OCI-M2 (cell line): ENCODE results near the gene PIGA.
"Not testable (repeated sequence)": the region's sequence is repeated elsewhere in the genome, so short reads cannot be mapped to it uniquely, and the experiment has no call there.

Source experiments
- DNase-seq: peaks from one replicate; lab custom pipeline; 2025; ENCODE audit not compliant: unreplicated experiment; lab: John Stamatoyannopoulos, UW

PIGA gene

GRCh38 chrX:15321447-15321846 lies 13.9 kb downstream of the PIGA start:
- DNase-seq: no peak

DNA sequence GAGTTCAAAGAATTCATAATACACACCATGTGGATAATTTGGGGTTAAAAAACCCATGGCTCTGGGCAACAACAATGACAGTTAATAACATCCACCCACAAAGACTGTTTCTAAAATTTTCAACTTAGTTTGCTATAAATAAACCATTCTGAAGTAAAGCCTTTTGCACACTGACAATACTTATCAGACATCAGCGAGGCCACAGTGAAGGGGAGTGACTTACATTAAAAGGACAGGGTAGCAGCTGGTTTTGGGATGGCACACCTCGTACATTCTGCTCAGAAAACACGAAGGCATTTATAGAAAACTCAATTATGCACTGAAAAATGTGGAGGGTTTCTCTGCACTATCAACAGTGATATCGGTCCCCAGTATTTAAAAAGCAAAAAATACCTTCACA lies 15.0 kb downstream of the PIGA start:
- no peak for DNase-seq

DNA sequence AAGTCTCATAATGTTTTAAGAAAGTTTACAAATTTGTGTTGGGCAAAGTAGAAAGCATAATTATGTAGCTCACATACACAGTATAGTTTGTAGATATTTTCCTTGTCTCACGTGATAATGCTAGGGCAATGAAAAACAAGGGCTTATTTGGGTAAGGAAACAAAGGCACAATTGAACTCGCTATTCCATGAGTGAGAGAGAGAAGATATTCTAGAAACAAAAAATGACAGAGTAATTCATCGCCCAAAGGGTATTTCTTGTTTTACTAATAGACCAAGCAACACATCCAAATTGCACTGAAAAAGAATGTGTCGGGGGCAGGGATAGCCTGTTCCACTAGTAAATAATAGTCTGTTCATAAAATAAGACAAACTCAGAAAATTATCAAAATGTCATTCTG lies 16.2 kb downstream of the PIGA start:
- no peak for DNase-seq

DNA sequence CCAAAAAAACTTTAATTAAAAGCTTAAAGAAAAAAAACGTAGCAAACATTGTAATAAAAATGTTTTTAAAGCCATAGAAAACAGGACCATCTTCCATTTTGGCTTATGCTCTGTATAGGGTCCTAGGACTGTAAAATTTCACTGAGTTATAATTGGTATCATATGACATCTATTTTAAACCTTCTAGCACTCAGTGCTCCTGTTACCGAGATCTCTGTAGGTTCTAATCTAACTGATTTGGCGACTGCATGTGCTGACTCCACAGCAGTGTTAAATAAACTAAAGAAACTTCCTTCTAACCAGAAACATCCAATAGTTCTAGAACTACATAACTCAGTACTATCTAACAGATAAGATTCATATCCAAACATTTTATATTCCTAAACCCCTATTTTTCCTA lies 19.8 kb downstream of the PIGA start, which contains the start of gene ASB11:
ASB11 (minus strand) TSS at position 132 of the 400 bp plus-strand sequence; CDS start at position 97, 35 bp downstream.
- DNase-seq: no peak

- no peak for DNase-seq
These were observed 20.9 kb downstream of the PIGA start for GRCh38 chrX:15314472-15314871.

GRCh38 chrX:15311119-15311518 lies 24.2 kb downstream of the PIGA start:
- DNase-seq: no peak

DNA sequence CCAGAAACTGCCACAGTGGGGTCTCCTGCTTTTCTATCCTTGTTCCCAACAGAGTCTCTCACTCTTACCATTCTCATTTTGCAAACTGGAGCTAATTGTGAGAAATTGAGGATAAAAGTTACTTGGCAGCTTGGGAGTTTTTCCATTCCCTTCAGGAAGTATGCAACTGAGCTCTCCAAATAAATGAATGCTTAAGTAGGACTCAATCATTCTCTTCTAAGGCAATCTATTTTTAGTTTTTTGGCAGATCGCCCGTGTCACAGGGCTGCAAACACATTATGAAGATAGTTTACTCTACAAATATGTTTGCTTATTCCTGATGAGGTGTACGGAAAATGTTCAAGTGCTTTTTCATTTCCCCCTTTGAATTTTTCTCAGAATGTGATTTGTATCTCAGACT lies 25.2 kb downstream of the PIGA start:
- DNase-seq: no peak

GRCh38 chrX:15305899-15306298 lies 29.4 kb downstream of the PIGA start:
- not testable (repeated sequence) for DNase-seq

DNA sequence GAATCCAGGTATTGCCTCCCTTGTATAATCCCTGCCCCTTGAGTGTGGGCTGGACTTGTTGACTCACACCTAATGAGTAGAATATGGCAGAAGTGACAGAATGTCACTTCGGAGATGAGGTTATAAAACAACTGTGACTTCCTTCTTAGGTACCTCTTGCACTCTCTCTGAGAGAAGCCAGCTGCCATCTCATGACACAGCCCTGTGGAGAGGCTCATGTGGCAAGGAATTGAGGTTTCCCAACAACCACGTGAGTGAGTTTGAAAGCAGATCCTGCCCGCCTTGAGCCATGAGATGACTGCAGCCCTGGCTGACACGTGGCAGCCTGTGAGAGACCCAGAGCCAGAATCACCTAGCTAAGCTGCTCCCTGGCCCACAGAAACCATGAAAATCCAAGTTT lies 33.4 kb downstream of the PIGA start:
- DNase-seq: no peak

GRCh38 chrX:15299941-15300851 lies 35.1 kb downstream of the PIGA start:
- DNase-seq: no peak

GRCh38 chrX:15298780-15299179 lies 36.5 kb downstream of the PIGA start:
- DNase-seq: no peak

DNA sequence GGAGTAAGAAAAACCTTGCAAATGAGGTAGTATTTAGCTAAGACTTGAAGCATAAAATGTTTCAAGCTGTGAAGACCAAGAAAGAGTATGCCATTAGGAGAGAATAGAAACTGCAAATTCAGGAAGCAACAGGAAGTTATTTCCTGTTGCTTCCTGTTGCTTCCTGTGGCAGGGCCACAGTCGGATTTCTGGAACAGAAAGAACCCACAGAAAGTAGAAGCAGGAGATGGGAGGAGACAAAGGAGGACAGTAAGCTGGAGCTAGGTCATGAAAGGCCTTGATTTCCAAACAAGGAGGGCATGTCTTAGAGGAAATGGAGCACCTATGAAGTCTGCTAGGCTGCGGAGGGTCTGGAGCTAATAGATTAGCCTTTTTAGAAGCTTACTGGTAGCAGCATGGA lies 37.1 kb downstream of the PIGA start:
- DNase-seq: no peak

DNA sequence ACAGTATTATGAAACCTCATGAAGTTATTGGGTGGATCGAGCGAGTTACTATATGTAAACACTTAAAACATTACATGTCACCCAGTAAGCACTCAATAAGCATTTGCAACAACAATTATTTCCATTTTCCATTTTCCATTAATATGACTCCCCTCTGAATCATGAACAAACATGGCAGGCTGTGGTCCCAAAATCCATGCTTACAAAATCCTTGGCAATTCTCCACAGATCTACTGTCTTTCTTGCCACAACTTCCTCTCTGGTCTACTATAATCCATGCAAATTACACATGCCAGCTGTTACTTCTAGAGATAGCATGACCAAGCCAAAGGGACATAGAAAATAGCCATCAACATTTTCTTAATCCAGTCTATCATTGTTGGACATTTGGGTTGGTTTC lies 41.9 kb downstream of the PIGA start:
- DNase-seq: no peak

DNA sequence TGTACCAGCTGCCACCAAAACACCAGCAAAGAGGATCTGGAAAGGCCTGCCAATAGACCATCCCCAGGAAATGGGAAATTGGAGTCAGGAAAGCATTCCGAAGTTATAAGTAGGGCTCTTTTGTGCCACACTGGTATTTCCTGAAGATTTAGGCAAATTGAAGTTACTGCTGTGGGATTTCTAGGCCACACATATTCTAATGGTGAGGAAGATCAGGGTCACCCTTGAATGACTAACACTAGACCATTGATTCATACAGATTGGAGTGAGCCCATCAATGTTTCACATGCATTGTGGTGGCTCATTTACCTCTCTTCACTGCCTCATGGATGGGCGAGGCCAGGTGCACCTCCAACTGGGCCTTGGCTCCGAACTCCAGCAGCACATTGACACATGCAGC lies 42.5 kb downstream of the PIGA start:
- DNase-seq: no peak

- no peak for DNase-seq
These were observed 57.7 kb downstream of the PIGA start for GRCh38 chrX:15277604-15278003.

DNA sequence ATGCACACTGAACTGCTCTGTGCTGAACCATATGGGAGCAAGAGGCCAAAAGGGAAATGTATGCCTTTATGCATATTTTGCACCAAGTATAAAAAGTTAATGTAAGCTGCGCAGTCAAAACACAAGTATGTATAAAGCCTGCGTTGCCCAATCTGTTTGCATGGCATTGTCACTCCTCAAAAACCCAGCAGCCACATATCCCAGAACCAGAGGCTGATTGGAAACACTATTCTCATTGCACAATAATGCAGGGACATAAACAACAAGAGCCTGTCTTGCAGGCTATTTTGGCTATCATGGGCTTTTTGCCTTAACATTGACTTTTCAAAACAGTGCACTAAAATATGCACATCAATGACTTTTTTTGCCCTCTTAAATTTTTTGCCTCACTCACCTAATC lies 60.4 kb downstream of the PIGA start:
- no peak for DNase-seq

DNA sequence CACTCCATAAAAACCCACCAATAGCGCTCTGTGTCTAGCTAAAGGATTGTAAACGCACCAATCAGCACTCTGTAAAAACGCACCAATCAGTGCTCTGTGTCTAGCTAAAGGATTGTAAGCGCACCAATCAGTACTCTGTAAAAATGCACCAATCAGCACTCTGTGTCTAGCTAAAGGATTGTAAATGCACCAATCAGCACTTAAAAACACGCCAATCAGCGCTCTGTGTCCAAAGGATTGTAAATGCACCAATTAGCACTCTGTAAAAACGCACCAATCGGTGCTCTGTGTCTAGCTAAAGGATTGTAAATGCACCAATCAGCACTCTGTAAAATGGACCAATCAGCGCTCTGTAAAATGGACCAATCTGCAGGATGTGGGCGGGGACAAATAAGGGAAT lies 62.0 kb downstream of the PIGA start:
- not testable (repeated sequence) for DNase-seq

- no peak for DNase-seq
These were observed 63.6 kb downstream of the PIGA start for GRCh38 chrX:15271757-15272156.

DNA sequence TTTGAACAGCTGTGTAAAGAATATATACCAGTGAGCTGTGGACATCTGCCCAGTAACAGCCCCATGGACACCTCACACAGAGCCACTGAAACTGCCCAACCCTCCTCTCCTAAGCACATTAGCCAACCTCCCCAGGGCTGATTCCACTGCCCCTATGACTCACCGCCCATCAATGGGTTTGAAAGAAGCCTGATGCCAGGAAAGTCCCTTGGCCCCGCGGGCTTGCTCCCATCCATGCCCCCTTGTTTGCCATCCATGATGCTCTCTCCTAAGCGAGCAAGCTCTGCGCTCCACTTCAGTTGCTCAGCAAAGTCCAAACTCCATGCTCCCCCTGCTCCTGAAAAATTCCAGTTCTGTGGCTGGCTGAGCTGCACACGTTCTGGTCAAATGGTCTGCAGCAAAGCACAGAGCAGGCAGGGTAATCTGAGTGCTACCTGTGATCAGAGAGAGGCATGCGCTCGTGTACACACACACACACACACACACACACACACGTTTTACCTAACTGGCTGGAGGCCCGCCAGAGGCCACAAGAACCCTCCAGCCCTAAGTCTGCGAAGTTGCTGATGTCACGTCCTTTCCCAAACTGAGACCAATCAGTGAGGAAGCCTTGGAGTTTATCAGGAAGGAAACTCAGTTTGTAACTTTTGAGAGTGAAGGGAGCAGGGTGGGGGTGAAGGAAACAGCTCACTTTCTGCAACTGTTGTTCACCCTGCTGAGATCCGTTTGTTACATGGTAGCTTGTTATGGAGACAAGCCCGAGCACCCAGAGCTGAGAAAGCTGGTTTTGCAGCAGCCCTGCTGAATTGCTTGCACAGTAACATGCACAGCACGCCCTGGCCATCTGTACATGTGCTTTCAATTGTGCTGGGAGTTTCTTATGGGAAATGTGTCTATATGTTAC lies 65.5 kb downstream of the PIGA start, which contains the start of gene ASB9:
ASB9 (minus strand) TSS at position 466 of the 904 bp plus-strand sequence; CDS start at position 257, 209 bp downstream.
- no peak for DNase-seq
